GM19025 (cell line): ENCODE measurements around the gene RGL3.
A peak's percentile ranks its signal among the peaks of the same experiment; 100 is the strongest.
"Not testable (repeated sequence)": the region's sequence is repeated elsewhere in the genome, so short reads cannot be mapped to it uniquely, and the experiment has no call there.

Experiments
- ATAC-seq: cut with Tn5 transposase; IDR thresholded peaks from one replicate; pipeline ENCODE4 v1.9.1; 2021; ENCODE audit warnings: mild to moderate bottlenecking, low read depth, moderate library complexity; ENCODE audit not compliant: unreplicated experiment

Gene RGL3

DNA sequence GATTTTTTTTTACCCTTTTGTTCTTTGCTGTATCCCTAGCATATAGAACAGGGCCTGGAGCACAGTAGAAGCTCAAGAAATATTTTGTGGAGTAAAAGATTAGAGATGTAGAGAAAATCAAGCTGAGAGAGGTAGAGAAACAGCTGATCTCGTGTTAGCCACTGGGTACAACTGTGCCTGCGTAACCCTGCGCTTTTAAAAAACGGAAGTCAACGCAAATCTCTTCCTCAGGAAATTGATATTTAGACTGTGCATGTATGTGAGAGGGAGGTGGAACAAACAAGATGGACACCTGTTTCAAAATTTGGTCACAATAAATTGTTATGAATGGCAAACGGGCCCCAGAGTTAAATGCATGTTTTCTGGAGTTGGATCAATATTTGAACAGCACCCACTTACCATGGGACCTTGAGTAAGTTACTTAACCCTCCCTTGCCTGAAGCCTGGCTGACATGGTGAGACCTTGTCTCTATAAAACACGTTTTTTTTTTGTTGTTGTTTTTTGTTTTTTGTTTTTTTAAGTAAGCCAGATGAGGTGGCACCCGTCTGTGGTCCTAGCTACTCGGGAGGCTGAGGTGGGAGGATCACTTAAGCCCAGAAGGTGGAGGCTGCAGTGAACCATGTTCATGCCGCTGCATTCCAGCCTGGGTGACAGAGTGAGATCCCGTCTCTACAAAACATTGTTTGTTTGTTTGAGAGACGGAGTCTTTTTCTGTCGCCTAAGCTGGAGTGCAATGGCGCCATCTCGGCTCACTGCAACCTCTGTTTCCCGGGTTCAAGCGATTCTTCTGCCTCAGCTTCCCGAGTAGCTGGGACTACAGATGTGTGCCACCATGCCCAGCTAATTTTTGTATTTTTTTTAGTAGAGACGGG, 31.7 kb downstream of the RGL3 start:
- no peak for ATAC-seq

DNA sequence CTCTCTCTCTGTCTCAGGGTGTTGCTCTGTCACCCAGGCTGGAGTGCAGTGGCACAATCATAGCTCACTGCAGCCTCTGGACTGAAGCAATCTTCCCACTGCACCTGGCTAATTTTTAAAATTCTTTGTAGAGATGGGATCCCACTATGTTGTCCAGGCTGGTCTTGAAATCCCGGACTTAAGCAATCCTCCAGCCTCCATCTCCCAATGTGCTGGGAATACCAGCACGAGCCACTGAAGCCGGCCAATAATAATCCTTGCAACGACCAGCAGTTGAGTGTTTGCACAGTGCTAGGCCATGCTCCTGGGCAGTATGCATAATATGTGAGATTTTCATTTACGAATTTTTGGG, 34.4 kb downstream of the RGL3 start:
- ATAC-seq, result no peak

DNA sequence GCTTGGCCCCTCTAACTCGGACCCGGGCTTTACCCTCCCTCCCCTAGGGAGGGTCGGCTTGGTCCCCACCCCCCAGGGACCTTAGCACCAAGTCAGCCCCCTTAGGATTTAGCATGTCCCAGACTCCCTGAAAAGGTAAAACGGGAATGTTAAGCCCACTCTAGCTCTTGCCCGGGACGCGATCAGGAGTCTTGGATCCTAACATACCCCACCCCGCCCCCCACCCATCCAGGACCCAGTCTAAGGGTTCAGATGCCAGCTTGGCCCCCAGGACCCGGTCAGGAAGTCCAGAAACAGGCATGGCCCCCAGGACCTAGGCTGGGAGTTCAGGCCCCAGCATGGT, 35.4 kb downstream of the RGL3 start:
- ATAC-seq, result no peak

DNA sequence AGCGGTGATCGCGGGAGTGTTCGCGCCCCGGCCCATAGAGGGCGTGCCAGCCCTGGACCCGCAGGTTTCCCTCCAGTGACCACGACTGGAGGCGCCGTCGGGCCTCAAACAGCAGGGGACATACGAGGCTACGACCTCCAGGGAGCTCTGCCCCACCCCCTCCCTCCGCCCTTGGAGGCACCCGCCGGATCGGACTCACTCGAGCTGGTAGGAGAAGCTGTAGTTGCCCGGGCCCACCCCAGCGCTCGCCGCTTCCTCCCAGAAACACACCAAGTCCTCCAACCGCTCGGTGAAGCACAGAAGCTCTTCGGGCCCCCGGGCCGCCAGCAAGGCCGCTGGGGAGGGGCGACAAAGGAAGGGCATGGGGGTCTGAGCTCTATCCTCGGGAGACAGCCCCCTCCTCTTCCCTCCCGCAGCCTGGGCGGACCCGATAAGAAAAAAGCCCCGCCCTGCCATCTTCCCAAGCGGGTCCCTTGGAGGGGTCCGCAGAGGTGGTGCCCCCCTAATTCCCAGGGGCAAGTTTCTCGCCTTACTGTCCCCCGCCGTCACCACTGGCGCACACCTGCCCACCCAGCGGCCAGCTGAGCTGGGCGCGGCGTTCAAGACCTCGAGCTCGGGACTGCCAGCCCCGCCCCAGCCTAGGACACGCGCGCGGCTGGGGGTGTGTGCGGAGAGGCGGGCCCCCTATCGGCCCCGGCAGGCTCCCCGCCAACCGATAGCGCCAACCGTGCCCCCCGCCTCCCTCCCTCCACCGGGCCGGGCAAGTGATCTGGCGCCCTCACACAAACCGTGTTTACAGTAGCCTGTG, 36.0 kb downstream of the RGL3 start:
- no peak for ATAC-seq

DNA sequence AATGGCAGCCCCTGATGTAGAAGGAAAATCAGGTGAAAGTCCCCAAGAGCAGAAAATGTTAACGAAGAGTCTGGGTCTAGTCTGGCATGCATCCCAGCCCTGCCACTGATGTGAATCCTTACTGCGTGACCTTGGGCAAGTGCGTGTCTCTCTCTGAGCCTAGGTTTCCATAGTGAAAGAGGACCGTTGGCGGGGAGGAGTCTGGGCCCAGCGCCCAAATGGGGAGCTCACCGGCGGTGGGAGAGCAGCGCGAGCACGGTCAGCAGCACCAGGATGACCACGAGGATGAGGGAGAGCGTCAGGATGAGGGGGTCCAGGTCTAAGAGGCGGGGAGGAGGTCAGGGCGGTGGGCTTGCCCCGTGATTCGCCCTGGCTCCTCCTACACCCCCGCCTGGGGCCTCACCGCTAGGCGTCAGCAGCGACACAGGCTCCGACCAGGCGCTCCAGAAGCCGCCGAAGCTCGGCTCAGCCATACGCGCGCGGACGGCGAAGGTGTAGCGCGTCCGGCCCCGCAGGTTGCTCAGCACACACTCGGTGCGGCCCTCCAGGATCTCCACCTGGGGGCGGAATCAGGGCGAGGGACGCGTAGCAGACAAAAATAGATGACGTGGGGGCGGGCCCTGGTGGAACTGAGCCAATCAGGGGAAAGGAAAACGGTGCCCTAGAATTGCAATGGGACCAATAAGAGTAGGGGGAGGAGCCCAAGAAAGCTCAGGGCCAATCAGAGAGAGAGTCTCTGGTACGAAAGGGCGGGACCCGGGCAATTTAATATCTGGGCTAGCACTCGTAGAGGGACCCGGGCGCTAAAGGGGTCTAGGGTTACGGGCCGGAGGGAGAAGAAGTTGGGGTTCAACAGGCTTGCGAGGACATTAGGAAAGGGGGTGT, 38.2 kb downstream of the RGL3 start:
- peak; percentile 73 for ATAC-seq

DNA sequence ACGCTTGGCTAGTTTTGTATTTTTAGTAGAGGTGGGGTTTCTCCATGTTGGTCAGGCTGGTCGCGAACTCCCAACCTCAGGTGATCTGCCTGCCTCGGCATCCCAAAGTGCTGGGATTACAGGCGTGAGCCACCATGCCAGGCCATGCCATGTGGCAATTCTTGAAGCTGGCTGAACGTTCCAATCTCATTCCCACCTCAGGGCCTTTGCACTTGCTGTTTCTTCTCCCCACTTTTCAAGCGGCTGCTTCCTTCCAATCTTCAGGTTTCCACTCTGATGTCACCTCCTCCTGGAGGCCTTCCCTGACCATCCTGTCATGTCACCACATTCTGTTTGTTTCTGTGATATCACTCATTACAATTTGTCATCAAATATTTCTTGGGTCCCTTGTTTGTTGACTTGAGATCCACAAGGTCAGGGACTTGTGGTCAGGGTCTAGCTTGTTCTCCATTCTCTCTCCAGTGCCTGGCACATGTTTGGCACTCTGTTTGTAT, 39.2 kb downstream of the RGL3 start:
- no peak for ATAC-seq

DNA sequence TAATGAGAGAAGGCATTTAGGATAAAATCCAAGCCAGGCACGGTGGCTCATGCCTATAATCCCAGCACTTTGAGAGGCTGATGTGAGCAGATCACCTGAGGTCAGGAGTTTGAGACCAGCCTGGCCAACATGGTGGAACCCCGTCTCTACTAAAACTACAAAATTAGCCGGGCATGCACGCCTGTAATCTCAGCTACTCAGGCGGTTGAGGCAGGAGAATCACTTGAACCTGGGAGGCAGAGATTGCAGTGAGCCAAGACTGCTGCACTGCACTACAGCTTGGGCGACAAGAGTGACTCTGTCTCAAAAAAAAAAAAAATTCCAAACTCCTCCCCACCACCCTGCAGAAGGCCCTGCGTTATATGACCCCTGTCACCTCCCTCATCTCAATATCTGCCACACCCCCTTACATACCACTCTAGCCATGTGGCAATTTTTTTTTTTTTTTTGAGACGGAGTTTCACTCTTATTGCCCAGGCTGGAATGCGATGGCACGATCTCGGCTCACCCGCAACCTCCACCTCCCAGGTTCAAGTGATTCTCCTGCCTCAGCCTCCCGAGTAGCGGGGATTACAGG, 39.8 kb downstream of the RGL3 start:
- ATAC-seq, result not testable (repeated sequence)

DNA sequence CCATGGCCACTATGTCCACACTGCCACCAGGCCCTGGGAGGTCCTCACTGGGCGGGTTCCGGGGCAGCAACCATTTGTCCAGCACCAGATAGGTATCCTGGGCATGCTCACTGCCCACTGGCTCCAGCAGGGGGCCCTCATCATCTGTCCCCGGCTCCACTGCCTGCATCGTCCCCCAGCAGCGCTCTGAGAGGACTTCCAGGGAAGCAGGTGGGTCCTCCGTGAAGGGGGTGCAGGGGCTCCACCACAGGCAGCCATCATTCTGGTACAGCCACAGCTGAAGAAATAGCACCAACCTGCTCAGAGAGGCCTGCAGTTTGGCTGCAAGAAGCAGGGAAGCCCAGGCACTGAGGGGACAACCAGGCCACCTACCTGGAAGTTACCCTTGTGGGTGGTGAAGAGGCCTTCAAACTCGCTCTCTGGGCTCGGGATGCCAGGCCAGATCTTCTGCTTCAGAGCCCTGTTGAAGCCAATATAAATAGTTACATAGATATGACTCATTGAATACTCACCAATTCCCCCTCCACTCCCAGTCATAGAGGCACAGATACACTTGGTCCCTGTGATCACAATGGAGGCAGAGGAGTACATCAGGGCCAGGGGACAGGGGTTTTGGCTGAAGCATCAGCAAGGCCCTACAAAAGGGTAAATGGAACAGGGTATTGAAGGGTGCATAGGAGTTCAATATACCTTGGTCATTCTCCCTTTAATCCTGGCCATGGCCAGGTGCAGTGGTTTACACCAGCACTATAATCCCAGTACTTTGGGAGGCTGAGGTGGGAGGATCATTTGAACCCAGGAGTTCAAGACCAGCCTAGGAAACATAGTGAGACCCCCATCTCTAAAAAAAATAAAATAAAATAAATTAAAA, 40.6 kb downstream of the RGL3 start:
- ATAC-seq, result no peak

DNA sequence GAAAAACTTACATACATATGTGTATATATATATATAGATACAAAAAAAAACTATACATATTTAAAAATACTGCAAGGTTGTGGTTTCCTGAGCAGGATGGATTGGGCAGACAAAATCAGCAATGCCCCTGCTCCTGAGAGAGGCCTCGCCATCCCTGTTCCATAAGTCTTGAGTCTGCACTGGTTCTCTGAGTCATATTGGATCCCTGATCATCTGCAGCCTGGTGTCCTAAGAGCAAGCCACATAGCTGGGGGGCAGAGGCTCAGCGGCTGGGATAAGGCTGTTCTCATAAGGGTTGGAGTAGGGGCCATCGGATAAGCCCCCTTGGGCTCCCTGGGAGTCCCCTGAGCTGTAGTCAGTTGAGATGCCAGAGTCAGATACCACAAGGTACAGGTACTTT, 41.4 kb downstream of the RGL3 start:
- ATAC-seq, result no peak

DNA sequence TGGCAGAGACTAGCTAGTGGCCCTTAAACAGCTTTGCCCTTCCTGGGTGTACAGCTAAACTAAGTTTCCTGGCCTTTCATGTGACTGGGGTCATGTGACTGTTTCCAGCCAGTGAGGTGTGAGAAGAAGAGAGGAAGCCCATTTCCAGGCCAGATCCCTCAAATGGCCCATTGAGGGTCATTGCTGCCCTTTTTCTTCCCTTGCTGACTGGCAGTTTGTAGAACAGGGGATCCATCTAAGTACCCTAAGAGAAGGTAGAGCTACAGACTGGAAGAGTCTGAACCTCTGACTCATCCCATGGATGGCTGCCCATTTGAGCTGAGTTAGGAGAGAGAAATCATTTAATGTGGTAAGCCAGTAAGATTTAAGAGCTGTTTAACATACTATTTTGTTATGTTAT, 41.9 kb downstream of the RGL3 start:
- no peak for ATAC-seq

DNA sequence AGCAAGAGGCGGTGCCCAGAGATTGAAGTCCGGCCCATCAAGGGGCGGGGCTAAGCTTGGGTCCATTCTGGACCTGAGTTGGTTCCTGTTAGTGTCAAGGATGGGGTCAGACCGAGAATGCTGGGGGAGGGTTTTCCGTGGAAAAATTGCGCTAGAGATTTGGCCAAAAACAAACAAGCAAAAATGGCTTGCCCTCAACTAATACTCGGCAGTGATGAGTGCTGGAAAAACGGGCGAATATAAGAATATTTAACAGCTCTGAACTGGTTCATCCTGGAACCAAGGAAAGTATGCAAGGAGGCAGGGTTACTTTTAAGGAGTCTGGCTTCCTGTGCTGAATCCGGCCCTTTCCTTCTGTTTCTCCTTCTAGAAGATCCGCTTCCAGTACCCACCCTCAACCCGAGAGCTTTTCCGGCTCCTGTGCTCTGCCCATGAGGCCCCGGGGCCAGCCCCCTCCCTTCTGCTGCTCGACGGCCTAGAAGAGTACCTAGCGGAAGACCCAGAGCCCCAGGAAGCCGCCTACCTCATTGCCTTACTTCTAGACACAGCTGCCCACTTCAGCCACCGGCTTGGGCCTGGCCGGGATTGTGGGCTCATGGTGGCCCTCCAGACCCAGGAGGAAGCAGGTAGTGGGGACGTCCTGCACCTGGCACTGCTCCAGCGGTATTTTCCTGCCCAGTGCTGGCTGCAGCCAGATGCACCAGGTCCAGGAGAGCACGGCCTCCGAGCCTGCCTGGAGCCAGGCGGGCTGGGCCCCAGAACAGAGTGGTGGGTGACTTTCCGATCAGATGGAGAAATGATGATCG, 43.8 kb downstream of the RGL3 start:
- ATAC-seq, result no peak

DNA sequence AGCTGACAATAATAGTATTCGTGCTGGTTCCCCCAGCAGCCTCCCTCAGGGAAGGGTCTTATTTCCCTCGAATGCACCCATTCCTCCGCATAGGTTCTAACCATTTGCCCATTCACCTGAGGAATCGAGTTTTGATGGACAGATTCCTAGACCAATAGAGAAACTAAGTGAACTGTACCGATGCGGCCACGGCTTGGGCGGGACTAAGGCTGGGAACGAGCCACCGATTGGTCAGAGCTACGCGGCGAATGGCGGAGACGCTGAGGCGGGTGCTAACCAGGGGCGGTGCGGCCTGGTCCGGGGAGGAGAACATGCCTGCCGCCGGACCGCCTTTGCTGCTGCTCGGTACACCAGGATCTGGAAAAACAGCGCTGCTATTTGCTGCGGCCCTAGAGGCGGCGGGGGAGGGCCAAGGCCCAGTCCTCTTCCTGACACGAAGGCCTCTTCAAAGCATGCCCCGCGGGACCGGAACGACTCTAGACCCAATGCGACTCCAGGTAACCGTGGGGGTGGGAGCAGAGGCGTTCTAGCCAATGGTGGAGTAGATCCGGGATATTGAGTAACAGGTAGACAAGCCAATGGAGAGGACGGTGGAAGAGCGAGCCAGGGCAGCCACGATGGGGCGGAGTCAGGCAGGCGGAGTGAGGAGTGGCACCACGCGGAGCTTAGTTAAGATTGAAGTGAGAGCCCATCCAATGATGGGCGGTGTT, 44.5 kb downstream of the RGL3 start, which contains the start of gene SWSAP1:
Gene SWSAP1 (plus strand): TSS at position 234 of the 710 bp plus-strand sequence. CDS start 15 bp downstream, at position 249.
- ATAC-seq, result peak; percentile 91

DNA sequence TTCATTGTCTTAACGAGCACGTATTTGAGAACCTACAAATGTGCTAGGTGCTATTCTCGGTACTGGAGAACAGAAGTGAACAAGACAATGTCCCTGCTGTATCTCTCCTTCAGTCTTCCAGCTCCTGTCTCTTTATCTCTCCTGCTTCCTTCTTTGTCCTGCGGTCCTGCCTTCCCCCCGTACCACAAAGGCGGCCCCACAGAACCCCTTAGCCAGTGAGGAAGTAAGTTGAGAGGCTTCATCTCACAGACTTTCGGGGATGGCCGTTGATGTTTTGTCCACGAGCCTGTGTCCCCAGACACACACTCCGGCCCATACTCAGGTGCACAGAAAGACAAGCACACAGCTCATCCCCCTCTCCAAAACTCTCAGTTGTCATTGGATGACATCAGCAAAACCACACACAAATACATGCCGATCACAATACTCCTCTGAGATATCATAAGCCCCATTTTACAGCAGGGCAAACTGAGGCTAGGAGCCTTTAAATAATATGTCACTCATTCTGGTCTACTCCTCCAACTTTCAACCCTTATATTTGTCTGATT, 45.2 kb downstream of the RGL3 start:
- no peak for ATAC-seq

DNA sequence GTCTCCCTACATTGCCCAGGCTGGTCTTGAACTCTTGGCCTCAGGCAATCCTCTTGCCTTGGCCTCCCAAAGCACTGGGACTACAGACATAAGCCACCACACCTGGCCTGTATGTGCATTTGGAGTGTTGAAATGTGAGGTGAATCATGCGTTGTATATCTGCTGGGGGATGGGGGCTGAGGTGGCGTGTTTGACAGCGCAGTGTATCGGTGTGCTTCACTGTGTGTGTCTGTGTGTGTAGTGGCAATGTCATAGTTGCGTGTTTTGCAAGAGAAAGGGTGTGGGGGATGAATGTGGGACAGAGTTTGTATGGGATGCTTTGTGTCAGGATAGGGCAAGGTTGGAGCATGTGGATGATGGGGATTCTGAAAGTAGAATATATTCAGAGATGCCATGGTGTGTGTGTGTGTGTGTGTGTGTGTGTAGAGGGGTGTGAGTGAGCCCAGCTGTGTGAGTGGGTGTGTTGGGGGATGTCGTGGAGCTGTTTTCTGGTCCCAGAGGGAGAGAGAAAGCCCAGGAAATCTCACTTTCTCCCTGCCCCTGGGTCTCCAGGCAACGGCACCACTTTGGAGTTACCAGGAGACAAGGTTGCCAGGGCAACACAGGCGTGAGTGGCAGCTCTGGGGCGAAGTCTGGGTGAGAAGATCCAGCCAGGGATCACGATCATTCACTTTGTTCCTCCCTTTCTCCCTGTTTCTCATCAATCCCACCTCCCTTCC, 45.8 kb downstream of the RGL3 start:
- ATAC-seq, result no peak

DNA sequence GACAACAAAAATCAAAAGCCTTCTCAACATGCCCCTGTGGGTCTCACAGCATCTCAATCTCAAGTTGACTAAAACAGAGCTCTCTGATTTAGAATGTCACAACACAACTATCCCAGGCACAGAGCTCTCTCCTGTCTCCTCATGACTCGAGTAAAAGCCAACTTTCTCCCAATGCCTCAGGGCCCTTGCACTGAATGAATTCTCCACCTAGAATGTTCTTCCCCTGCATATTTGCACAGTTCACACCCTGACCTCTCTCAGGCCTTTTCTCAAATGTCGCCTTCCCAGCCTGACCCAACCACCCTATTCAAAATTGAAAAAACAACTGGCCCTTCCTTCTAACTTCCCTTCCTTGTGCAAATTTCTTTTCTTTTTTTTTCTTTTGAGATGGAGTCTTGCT, 48.4 kb downstream of the RGL3 start:
- ATAC-seq, result no peak

DNA sequence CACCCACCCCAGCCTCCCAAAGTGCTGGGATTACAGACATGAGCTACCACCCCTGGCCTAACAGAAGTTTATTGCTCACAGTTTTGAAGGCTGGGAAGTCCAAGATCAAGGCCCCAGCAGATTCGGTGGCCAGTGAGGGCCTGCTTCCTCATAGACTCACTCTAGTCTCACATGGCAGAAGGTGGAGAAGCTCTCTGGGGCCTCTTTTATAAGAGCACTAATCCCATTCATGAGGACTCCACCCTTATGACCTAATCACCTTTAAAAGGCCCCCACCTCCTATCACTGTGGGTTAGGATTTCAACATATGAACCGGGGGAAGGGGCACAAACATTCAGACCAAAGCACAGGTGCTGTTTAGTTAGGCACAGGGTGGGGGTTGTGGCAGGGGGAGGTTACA, 51.6 kb downstream of the RGL3 start:
- ATAC-seq, result no peak

DNA sequence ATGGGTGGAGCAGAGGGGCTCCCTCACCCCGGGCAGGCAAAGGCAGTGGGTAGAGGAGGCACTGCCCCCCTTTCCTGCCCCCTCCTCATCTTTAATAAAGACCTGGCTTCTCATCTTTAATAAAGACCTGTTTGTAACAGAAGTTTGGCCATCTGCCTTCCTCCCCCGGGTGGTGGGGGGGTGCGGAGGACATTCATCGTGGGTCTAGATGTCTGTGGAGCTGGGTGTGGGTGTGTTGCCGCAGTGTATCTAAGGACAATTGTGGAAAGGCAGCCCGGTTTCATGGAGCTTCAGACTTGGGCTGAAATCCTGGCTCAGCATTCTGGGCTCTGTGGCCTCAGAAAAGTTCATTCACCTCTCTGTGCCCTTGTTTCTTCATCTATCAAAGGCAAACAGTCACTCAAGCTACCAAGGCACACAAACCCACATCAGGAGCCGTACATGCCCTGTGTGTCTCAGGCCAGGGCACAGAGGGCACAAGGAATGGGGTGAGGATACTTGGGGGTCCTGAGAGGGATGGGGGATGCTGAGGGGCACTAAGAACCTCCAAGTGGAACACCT, 53.5 kb downstream of the RGL3 start:
- ATAC-seq, result no peak
